GM23338 (cell line): ENCODE results near the gene CYB561D2. TPM values are rescaled to one million over a fixed set of nuclear protein-coding genes. Genes with fewer than 3 reads are reported as not detected.

ENCODE experiments used
- ATAC-seq: fragments of 200-7000 bp; cut with Tn5 transposase; 3 replicates; pipeline ENCODE4 v1.9.1; 2020
- DNase-seq: peaks from one replicate; pipeline ENCODE4 v3.0.0-alpha.2; 2015; ENCODE audit warnings: low spot score
- H2AFZ ChIP-seq: fragments of 200-600 bp; sonication (generic); 2 replicates; pipeline ENCODE4 v1.8.0; 2016; ENCODE audit warnings: antibody characterized with exemption, mild to moderate bottlenecking, moderate library complexity
- H3F3A ChIP-seq: fragments of 200-600 bp; sonication (generic); replicated peaks from 2 replicates; pipeline ENCODE4 v1.8.0; 2017; ENCODE audit warnings: antibody characterized with exemption, mixed run types, low read depth
- H3K27ac ChIP-seq: fragments of 200-600 bp; sonication (generic); 2 replicates; pipeline ENCODE4 v1.6.1; 2016; ENCODE audit warnings: low read depth
- H3K27me3 ChIP-seq: fragments of 200-600 bp; sonication (generic); 2 replicates; pipeline ENCODE4 v1.8.0; 2016; ENCODE audit warnings: mild to moderate bottlenecking, mixed run types, moderate library complexity; ENCODE audit not compliant: insufficient read depth
- H3K36me3 ChIP-seq: fragments of 200-600 bp; sonication (generic); 2 replicates; pipeline ENCODE4 v1.8.0; 2016; ENCODE audit warnings: mild to moderate bottlenecking; ENCODE audit not compliant: insufficient read depth
- H3K4me1 ChIP-seq: fragments of 200-600 bp; sonication (generic); 2 replicates; pipeline ENCODE4 v1.8.0; 2016; ENCODE audit warnings: mild to moderate bottlenecking, moderate library complexity; ENCODE audit not compliant: insufficient read depth
- H3K4me2 ChIP-seq: fragments of 200-600 bp; sonication (generic); 2 replicates; pipeline ENCODE4 v1.7.1; 2017; ENCODE audit warnings: mixed run types
- H3K4me3 ChIP-seq: fragments of 200-600 bp; sonication (generic); 2 replicates; pipeline ENCODE4 v1.6.1; 2016; ENCODE audit warnings: mixed run types
- H3K79me2 ChIP-seq: fragments of 200-600 bp; sonication (generic); replicated peaks from 2 replicates; pipeline ENCODE4 v1.8.0; 2017; ENCODE audit warnings: mild to moderate bottlenecking; ENCODE audit not compliant: insufficient read depth
- H3K9me2 ChIP-seq: fragments of 200-600 bp; sonication (generic); 2 replicates; pipeline ENCODE4 v1.8.0; 2017; ENCODE audit not compliant: insufficient read depth
- H4K20me1 ChIP-seq: fragments of 200-600 bp; sonication (generic); replicated peaks from 2 replicates; pipeline ENCODE4 v1.8.0; 2017; ENCODE audit warnings: mild to moderate bottlenecking; ENCODE audit not compliant: insufficient read depth
- H3K27ac Mint-ChIP-seq: 2 replicates; pipeline ENCODE4 v1.8.0; 2020; ENCODE audit warnings: inconsistent platforms, mild to moderate bottlenecking, moderate library complexity, mixed read lengths
- H3K27me3 Mint-ChIP-seq: 3 replicates; pipeline ENCODE4 v1.8.0; 2022; ENCODE audit warnings: low read depth, mild to moderate bottlenecking, moderate library complexity, mixed read lengths, inconsistent platforms; ENCODE audit not compliant: insufficient read depth, poor library complexity
- H3K36me3 Mint-ChIP-seq: 3 replicates; pipeline ENCODE4 v1.8.0; 2021; ENCODE audit warnings: low read depth, mild to moderate bottlenecking, inconsistent platforms, moderate library complexity, mixed read lengths
- H3K4me1 Mint-ChIP-seq: 3 replicates; pipeline ENCODE4 v1.8.0; 2020; ENCODE audit warnings: mild to moderate bottlenecking, inconsistent platforms, mixed read lengths
- H3K4me3 Mint-ChIP-seq: 3 replicates; pipeline ENCODE4 v1.8.0; 2021; ENCODE audit warnings: moderate library complexity, mild to moderate bottlenecking, inconsistent platforms, mixed read lengths
- H3K9me3 Mint-ChIP-seq: 3 replicates; pipeline ENCODE4 v1.8.0; 2020; ENCODE audit warnings: moderate library complexity, mild to moderate bottlenecking, inconsistent platforms, mixed read lengths
- CREB1 ChIP-seq: fragments of 250-450 bp; sonication (Bioruptor Pico); IDR thresholded peaks from 2 replicates; pipeline ENCODE4 v1.5.0; 2020; ENCODE audit warnings: low read depth, mild to moderate bottlenecking, moderate library complexity
- CTCF ChIP-seq, 2 experiments: fragments of 200-600 bp in 1 of 2; sonication (generic) in 1 of 2; conservative IDR thresholded peaks; 2 replicates each; pipeline versions ENCODE4 v1.5.1 to v1.6.1; 2016 to 2017; ENCODE audit warnings: antibody characterized with exemption in 2 of 2, low read depth in 2 of 2, mild to moderate bottlenecking in 2 of 2, moderate library complexity in 1 of 2
- ETS1 ChIP-seq: IDR thresholded peaks from 2 replicates; pipeline ENCODE4 v1.6.1; 2016; ENCODE audit warnings: antibody characterized with exemption
- EZH2 ChIP-seq: fragments of 200-600 bp; sonication (generic); IDR thresholded peaks from one replicate; pipeline ENCODE4 v1.8.0; 2017; ENCODE audit warnings: antibody characterized with exemption, mild to moderate bottlenecking, low read depth; ENCODE audit not compliant: unreplicated experiment
- EZH2phosphoT487 ChIP-seq: fragments of 200-600 bp; sonication (generic); IDR thresholded peaks from one replicate; pipeline ENCODE4 v1.8.1; 2018; ENCODE audit warnings: antibody characterized with exemption; ENCODE audit not compliant: unreplicated experiment
- JUNB ChIP-seq: IDR thresholded peaks from one replicate; pipeline ENCODE4 v1.6.1; 2016; ENCODE audit warnings: antibody characterized with exemption; ENCODE audit not compliant: unreplicated experiment
- NANOG ChIP-seq: IDR thresholded peaks from 2 replicates; pipeline ENCODE4 v1.6.1; 2016; ENCODE audit warnings: antibody characterized with exemption, borderline replicate concordance
- POLR2AphosphoS5 ChIP-seq: IDR thresholded peaks from 2 replicates; pipeline ENCODE4 v1.6.1; 2016; ENCODE audit warnings: antibody characterized with exemption, low read depth
- REST ChIP-seq: IDR thresholded peaks from one replicate; pipeline ENCODE4 v1.6.1; 2018; ENCODE audit warnings: antibody characterized with exemption; ENCODE audit not compliant: unreplicated experiment
- STAT1 ChIP-seq: IDR thresholded peaks from one replicate; pipeline ENCODE4 v1.6.1; 2016; ENCODE audit warnings: antibody characterized with exemption; ENCODE audit not compliant: unreplicated experiment
- ZNF114 ChIP-seq: fragments of 250-450 bp; sonication (Bioruptor Pico); IDR thresholded peaks from 2 replicates; pipeline ENCODE4 v1.5.0; 2020; ENCODE audit warnings: mild to moderate bottlenecking, moderate library complexity
- ZNF331 ChIP-seq: fragments of 250-450 bp; sonication (Bioruptor Pico); IDR thresholded peaks from 2 replicates; pipeline ENCODE4 v1.5.0; 2020; ENCODE audit warnings: low read depth, mild to moderate bottlenecking, moderate library complexity
- ZNF462 ChIP-seq: fragments of 250-450 bp; sonication (Bioruptor Pico); IDR thresholded peaks from 2 replicates; pipeline ENCODE4 v1.5.0; 2020; ENCODE audit warnings: mild to moderate bottlenecking, moderate library complexity
- polyA plus RNA-seq: library from polyadenylated mRNA; unstranded; fragments of >200 nt; fragmentation: Nextera tagmentation; extraction: Ambion mirVana; gene quantifications from 2 replicates; pipeline ENCODE4 v1.2.1, GENCODE V29; 2016
- total RNA-seq: library from RNA; depleted of rRNA; stranded (reverse); fragments of >200 nt; shearing (Covaris generic); gene quantifications from 2 replicates; pipeline ENCODE4 v1.2.3, GENCODE V29; 2014

Gene CYB561D2
- total and polyA plus RNA-seq, 2 experiments from 2014 or later: 10.1 to 18.2 TPM

- Histone ChIP-seq H3K79me2 (no peaks in the 10 kb centered on the region), H3K27me3 (no peaks in the 10 kb centered on the region), H3K4me1 (no peaks in the 10 kb centered on the region), H3F3A (no peaks in the 10 kb centered on the region), H3K36me3 (no peaks in the 10 kb centered on the region), H3K4me2 (no peak overlapping the region), H3K4me3 (no peak overlapping the region), H3K9me2 (no peaks in the 10 kb centered on the region), H3K27ac (no peak overlapping the region), H2AFZ (no peak overlapping the region), H4K20me1 (no peaks in the 10 kb centered on the region)
- DNase-seq (no peak), ATAC-seq (no peak)
- Mint-ChIP-seq H3K36me3 (no peaks in the 10 kb centered on the region), H3K9me3 (no peaks in the 10 kb centered on the region; the same call in 2 of the 3 replicates), H3K4me1 (peaks cover 9% of the 10 kb centered on the region), H3K27me3 (peaks cover 16% of the 10 kb centered on the region), H3K4me3 (no peak overlapping the region), H3K27ac (no peak overlapping the region)
- no peak for TF ChIP-seq ETS1
- no peak for TF ChIP-seq EZH2
- no peak for TF ChIP-seq ZNF114 (CRISPR knock-in tag)
- TF ChIP-seq CTCF (conservative IDR thresholded peaks at IDR 0.05; ENCODE audit: low read depth in 2 of 2): no peak
- no peak for TF ChIP-seq STAT1
- TF ChIP-seq ZNF462 (CRISPR knock-in tag): no peak
- TF ChIP-seq REST: no peak
- TF ChIP-seq NANOG: no peak
- TF ChIP-seq CREB1 (CRISPR knock-in tag): no peak
- no peak for TF ChIP-seq JUNB
- no peak for TF ChIP-seq POLR2AphosphoS5
- TF ChIP-seq ZNF331 (CRISPR knock-in tag): no peak
- no peak for TF ChIP-seq EZH2phosphoT487
Observed at GRCh38 chr3:50382722-50383121, 32.1 kb downstream of the CYB561D2 start.
